ENCODE data around the gene ZNF148.

The ZNF148 gene

DNA sequence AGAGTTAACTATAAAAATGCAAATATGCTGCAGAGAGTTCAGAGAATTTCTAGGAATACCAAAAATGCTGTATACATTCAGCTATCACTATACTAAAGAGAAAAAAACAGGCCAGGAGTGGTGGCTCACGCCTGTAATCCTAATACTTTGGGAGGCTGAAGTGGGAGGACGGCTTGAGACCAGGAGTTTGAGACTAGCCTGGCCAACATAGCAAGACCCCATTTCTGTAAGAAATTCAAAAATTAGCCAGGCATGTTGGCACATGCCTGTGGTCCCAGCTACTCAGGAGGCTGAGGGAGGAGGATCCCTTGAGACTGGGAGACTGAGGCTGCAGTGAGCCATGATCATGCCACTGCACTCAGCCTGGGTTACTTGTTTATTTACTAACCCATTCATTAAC lies 87.9 kb downstream of the ZNF148 start:
- DNase-seq (ENCODE audit: low read depth, low spot score), result no peak

DNA sequence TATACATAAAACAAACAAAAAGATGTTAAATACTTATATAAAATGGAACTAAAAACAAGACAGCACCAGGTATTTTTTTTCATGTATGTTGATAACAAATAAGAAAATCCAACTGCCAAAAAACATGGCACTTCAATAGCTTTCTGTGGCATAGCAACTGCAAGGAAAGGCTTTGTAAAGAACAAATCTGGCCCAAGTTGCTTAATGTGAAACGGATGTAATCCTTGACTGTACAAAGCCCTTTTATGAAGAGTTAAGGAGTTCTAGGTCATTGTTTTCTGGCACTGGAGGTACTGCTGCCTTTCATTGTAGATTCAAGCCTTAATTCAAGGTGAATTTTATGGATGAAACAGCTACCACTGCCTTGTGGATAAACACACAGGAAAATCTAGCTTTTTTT lies 93.7 kb downstream of the ZNF148 start:
- DNase-seq (ENCODE audit: low read depth, low spot score), result no peak

DNA sequence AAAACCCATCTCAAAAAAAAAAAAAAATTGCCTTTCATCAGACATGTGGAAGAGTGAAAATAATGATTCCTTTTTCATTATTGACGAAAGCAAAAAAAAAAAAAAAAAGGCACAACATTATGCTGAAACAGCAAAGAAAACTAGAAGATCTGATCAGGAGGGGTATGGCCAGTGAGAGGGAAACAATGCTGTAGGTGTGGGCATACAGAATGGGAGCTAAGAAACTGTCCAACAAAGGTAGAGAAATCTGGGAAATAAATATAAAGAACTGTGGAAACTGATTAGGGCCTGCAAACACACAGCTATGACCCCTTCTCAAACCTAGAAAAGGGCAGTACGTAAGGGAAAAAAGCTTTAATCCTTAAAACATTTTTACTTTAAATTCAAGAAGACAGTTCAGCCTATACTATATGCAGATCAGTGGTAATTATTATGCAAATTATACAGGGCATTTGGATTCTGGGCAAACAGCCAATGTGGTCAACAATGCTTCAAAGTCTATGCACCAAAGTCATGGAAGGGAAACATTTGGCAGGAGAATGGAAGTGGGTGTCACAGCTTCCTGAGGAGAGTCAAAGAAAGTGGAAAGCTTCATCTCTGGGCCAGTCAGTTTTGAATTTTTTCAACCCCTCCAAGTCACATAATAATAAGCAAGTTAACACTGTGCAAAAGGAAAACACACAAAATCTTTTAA lies 94.3 kb downstream of the ZNF148 start:
- DNase-seq (ENCODE audit: low read depth, low spot score), result no peak

DNA sequence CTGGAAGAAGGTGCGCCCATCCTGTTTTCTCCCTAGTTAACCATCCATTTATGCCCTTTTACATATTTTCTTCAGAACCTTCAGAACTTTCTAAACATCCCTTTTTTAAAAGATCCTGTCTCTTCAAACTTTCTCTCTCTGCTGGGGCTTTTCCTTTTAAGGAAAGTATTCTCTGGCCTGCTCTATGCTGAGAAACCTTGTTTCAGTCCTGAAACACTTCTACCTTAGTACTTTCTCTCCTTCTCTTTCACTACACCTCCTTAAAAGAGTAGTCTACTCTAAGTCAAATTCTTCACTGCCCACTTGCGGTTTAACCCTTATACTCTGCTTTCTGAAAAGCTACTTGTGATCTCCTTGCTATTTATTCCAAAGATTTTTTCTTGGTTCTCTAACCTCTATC lies 97.0 kb downstream of the ZNF148 start:
- DNase-seq (ENCODE audit: low read depth, low spot score), result no peak

DNA sequence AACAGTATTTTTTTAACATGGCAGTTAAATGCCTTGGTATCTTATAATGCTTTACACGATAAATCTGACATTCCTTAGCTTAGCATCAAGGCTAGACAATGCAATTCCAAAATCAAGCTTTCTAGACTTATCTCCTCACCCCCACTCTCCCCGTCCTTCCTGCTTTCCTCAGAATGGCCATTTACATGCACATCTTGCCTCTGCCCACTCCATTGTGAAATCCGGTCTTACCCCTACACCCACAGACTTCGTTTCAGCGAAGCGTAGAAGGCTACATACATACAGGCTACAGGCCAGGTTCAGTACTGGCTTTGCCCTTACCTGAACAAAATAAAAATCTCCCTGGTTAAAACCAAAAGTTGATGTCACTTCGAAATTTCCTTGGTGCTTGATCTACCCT lies 104.0 kb downstream of the ZNF148 start:
- no peak for DNase-seq (ENCODE audit: low read depth, low spot score)

DNA sequence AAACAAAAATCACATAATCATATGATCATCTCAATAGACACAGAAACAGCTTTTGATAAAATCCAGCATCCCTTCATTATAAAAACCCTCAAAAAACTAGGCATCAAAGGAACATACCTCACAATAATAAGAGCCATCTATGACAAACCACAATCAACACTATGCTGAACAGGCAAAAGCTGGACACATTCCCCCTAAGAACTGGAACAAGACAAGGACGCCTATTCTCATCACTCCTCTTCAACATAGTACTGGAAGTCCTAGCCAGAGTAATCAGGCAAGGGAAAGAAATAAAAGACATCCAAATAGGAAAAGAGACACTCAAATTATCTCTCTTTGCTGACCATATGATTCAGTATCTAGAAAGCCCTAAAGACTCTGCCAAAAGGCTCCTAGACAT lies 107.7 kb downstream of the ZNF148 start:
- no peak for DNase-seq (ENCODE audit: low read depth, low spot score)

DNA sequence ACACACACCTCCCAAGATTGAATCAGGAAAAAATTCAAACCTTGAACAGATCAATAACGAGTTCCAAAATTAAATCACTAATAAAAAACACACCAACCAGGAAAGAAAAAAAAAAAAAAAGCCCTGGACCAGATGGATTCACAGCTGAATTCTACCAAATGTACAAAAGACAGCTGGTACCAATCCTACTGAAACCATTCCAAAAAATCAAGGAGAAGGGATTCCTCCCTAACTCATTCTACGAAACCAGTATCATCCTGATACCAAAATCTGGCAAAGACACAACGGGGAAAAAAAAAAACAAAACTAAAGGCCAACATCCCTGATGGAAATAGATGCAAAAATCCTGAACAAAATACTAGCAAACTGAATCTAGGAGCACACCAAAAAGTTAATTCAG lies 108.2 kb downstream of the ZNF148 start:
- DNase-seq (ENCODE audit: low read depth, low spot score), result no peak

DNA sequence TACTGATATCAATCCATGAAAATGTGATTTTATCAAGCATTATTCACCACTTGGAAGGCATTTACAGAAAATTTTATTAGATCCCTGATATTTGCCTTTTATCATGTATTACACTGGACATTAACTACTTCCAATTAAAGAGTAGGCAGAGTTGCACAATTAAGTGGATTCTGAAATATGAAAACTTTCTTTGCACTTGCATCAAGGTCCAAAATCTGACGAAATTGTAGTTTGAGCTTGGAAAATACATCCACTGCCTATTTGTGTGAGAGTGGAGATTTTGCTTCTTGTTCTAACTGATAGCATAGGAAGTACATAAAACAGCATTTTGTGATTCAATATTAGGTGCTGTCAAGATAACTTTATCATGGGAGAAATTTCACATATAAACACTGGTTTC lies 113.0 kb downstream of the ZNF148 start:
- DNase-seq (ENCODE audit: low read depth, low spot score), result no peak

DNA sequence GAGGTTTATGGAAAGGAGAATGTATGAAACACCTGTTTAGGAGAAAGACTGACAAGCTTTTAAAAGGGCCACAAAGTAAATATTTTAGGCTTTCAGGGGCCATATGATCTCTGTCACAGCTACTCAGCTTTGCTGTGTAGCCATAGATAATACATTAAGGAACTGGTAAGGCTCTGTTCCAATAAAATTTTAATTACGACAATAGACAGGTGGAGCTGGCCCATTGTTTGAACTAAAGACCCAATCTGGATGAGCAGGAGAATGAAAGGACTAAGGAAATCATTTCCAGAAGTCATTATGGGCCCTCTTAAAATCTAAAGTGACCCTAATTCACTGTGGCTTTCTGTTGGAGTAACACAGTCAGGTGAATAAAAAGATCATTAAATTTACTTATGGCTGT lies 114.1 kb downstream of the ZNF148 start:
- no peak for DNase-seq (ENCODE audit: low read depth, low spot score)

DNA sequence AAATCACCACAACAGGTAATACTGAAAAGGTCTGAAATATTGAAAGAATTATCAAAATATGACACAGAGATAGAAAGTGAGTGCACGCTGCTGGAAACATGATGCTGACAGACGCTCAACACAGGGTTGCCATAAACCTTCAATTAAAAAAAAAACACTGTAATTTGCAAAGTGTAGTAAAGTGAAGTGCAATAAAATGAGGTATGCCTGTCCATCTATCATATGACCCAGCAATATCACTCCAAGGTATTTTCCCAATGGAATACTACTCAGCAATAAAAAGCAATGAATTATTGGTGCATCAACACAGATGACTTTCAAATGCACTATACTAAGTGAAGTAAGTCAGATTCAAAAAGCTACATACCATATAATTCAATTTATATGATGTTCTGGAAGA lies 115.0 kb downstream of the ZNF148 start:
- DNase-seq (ENCODE audit: low read depth, low spot score), result no peak

DNA sequence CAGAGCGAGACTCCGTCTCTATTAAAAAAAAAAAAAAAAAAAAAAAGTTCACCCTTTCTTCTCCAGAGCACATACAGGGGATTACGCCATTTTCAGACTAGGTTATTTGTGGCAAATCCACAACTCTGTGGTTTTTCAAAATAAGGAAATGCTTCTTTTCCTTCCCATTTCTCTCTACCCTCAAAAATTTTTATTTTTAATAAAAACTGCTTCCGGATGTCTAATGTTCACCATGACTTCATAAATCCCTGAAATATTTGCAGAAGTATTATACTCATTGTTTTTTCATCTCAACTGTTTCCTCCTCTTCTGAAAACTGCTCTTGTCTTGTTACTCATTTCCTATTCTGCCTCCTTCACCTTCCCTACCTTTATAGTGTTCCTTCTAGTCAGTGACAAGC lies 117.6 kb downstream of the ZNF148 start:
- no peak for DNase-seq (ENCODE audit: low read depth, low spot score)

DNA sequence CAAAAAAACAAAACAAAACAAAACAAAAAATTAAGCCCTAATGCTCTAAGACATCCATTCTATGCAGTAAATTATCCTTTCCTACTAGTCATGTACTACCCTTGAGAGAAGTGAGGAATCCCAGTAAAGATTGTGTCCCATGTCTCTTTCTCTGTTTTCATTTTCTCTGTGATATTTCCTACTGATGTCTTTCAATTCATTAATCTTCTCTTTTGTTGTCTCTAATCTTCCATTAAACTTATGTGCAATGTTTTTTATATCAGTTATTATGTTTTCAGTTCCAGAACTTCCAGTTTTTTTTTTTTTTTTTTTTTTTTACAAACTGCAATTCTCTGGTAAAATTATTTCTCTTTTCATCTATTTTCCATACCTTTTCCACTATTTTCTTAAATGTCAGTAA lies 118.5 kb downstream of the ZNF148 start:
- no peak for DNase-seq (ENCODE audit: low read depth, low spot score)

DNA sequence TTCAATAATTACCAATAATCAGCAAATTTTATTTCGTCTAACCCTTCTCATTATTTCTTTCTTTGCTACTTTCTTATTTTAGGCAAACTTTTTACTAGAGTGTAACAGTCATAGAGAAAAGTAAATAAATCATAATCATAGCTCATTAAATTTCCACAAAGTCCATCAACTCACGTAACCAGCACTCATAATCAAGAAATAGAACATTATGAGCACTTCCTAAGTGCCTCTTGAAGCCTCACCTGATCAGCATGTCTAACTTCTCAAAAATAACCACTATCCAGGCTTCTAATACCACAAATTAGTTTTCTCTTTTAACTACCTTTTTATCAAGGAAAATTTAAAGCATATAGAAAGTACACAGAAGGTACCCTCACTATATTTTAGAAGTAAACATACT lies 124.2 kb downstream of the ZNF148 start:
- DNase-seq (ENCODE audit: low read depth, low spot score), result no peak

DNA sequence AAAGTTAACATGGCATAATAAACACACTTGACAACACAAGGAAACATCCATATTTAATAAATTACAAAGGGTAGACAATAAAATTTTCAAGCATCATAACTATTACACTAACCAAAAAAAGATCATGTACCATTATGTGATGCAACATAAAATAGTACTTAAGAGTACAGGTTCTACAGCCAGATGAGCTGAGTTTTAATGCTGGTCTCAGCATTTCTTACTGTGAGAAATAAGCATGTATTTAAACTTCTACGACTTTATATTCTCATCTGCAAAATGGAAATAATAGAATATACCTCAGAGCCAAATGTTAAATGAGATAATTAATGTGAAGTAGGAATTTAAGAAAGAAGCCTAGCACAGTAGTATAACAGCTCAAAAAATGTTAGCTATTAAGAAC lies 128.9 kb downstream of the ZNF148 start:
- DNase-seq (ENCODE audit: low read depth, low spot score), result no peak

DNA sequence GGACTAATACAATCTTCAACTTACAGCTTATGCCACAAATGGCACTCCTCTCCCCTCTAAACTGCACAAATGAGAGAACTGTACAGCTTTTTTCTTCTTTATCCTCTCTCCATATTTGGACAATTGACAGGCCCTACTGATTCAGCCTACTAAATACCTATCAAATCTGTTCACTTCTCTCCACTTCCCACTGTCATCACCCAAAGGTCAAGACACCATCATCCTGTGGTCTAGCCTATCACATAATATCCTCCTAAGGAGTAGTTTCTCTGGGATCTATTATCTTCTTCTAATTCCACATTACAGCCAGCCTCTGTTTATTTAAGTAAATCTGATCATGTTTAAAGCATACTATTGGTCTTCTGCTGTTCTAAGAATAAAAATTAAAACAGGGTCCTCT lies 129.6 kb downstream of the ZNF148 start:
- no peak for DNase-seq (ENCODE audit: low read depth, low spot score)

DNA sequence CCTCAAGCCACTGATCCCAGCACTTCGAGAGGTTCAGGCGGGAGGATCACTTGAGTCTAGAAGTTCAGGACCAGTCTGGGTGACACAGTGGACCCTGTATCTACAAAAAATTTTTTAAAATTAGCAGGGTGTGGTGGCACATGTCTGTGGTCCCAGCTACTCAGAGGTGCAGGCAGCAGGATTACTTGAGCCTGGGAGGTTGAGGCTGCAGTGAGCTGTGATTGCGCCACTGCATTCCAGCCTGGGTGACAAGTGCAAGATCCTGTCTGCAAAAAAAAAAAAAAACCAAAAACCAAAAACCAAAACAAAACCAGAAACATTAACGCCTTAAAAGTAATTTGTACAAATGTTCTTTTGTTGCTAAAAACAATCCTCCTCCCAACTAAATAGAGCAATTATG lies 134.6 kb downstream of the ZNF148 start:
- DNase-seq (ENCODE audit: low read depth, low spot score), result no peak

DNA sequence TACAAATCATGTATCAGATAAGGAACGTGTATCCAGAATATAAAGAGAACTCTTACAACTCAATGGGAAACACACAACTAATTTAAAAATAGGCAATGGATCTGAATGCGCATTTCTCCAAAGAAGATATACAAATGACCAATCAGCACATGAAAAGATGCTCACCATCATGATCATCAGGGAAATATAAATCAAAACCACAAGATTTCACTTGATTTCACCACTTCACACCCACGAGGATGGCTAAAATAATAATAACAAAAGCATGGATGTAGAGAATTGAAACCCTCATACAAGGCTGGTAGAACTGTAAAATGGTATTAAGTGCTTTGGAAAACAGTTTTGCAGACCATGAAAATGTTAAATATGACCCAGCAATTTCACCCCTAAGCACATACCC lies 135.9 kb downstream of the ZNF148 start:
- no peak for DNase-seq (ENCODE audit: low read depth, low spot score)

DNA sequence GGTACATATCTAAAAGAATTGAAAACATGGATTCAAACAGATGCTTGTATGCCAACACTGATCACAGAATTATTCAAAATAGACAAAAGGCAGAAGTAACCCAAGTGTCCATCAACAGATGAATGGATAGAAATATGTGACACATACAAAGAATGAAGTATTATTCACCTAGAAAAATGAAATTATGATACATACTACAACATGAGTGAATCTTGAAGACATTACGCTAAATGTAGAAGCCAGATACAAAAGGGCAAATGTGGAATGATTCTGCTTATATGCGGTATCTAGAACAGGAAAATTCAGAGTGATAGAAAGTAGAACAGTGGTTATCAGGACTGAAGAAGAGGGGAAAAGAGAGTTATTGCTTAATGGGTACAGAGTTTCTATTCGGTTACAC lies 136.4 kb downstream of the ZNF148 start:
- DNase-seq (ENCODE audit: low read depth, low spot score), result no peak

DNA sequence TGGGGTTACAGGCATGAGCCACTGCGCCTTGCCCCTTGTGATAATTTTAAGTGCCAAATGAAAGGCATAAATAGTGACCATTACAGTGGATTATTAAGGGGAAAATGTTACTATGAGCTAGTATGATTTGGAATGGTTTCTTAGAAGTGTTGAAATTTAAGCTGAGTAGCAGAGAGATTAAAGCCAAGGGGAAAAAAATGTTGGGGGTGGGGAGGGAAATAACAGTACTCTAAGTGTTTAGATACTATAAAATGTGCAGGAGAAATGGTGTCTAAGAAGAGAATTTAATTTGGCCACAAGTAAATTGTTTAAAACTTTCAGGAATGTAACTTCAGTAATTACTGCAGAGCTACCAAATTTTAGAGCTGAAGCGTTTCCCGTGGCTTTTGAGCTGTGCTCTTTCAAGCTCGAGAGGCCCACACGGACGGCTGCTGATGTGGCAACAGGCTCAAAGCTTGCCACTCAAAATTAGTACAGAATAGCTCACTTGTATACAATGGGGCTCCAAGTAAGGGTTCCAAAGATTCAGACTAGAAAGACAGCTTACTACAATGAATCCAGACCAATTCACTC lies 138.7 kb downstream of the ZNF148 start:
- DNase-seq (ENCODE audit: low read depth, low spot score), result no peak

DNA sequence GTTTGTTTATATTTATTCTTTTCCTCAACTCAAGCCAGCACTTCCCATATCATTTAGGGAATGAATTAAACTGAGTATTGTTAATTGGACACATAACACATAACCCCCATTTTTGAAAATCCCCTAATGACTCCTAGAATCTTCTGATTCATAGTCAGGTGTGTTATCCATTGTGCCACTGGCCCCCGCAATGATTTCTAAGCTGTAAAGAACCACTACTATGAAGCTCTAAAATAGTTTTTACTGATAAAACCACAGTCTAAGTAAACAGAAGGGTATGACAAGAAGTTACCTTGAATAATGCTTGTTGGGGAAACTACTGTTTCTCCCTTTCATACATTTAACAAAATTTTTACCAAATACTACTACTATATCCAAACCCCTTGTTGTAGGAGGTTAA lies 140.3 kb downstream of the ZNF148 start:
- no peak for DNase-seq (ENCODE audit: low read depth, low spot score)

DNA sequence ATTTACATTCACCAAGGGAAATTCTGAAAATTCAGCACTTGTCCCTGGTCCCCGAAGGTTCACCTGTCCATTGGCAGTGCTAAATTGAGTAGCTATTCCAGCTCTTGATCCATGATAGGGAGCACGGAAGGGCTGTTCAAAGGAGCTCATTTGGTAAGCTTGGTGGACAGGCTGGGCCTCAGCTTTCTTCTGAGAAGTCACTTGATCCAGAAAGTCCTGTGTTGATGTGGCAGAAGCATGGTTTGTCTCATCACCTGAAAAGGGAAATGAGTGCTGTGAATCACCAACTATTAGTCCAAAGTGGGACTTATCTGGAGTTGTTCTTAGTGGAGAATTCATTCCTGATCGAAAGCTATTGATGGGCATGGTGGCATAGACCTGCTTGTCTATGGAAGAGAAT lies 142.7 kb downstream of the ZNF148 start:
- no peak for DNase-seq (ENCODE audit: low read depth, low spot score)

DNA sequence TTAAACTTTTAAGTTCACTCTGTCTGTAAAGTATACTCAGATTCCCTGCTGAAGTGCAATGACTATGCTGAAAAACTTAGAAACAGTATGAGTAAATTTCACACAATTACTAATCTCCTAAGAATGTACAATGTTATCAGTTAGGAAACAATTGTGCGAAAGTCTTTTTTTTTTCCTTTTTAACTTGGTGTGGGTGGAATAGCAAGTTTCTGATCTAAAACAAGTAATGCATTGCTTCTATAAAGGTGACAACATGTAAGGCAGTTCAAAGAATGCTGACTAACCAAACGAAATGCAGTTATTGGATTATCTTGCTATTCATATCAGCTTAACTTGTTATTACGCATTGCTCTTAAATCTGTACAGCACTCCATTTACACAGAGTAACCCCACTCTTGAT lies 143.2 kb downstream of the ZNF148 start:
- DNase-seq (ENCODE audit: low read depth, low spot score), result no peak

DNA sequence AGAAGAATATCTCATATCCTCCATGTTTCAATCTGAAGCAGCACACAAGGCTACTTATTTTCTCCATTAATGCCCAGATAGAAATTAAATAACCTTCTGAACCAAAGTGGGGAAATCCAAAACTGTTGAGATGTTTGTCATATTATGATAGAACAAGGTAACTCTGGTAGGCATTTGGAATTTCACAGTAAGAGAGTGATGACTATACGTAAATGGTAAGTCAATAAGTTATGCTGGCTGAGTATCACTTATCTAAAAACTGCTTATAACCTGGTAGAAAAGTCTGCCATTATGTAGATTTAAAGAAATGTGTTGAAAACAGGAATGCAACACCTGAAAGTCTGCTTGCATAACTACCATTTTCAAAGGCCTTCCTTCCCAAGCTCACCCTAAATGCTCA lies 145.4 kb downstream of the ZNF148 start:
- DNase-seq (ENCODE audit: low read depth, low spot score), result no peak

DNA sequence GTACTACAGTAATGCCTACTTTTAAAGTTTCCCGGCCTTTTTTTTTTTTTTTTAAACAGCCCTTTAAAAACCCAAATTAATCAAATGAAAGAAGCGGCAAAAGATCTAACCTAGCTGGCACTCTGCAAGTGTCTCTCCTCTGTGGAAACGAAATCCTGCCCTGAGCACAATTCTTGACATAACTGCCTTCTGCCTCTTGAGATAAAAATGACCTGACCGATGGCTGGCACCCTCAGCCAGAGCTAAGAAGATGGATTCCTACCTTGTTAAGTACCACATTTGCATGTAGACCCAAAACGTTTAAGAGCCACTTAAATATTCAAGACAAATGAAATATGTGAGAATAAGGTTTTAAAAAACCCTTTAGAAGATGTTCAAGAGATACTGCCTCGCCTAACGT lies 146.0 kb downstream of the ZNF148 start:
- DNase-seq (ENCODE audit: low read depth, low spot score), result no peak
